Measurements from ENCODE around the gene CATSPERB. TPM values are rescaled to one million over a fixed set of nuclear protein-coding genes. Genes with fewer than 3 reads are reported as not detected.

Gene CATSPERB
- total RNA-seq, 2 donors from 2014 or later: 0.19 to 3.5 TPM

GRCh38 chr14:91555531-91555930 lies 176.4 kb downstream of the CATSPERB start:
- Histone ChIP-seq H3K4me1 (no peaks in the 10 kb centered on the region), H3K9me3 (peaks cover 0 to 6% of the 10 kb centered on the region in 2 donors), H3K27me3 (no peaks in the 10 kb centered on the region), H3K36me3 (no peaks in the 10 kb centered on the region), H3K4me3 (no peak overlapping the region), H3K27ac (no peak overlapping the region)
- no peak for TF ChIP-seq CTCF (IDR thresholded peaks at IDR 0.05)
- no peak for DNase-seq (ENCODE audit: low spot score)

GRCh38 chr14:91554535-91555332 lies 177.2 kb downstream of the CATSPERB start:
- no peak for DNase-seq (ENCODE audit: low spot score)
- H3K27me3 ChIP-seq: no peaks in the 10 kb centered on the region
- H3K36me3 ChIP-seq: no peaks in the 10 kb centered on the region
- no peak overlapping the region for H3K27ac ChIP-seq
- H3K4me3 ChIP-seq: no peak overlapping the region
- TF ChIP-seq CTCF (IDR thresholded peaks at IDR 0.05): no peak
- no peaks in the 10 kb centered on the region for H3K4me1 ChIP-seq
- peaks cover 0 to 6% of the 10 kb centered on the region in 2 donors for H3K9me3 ChIP-seq

GRCh38 chr14:91548108-91548507 lies 183.8 kb downstream of the CATSPERB start:
- DNase-seq (ENCODE audit: low spot score): no peak
- H3K27me3 ChIP-seq: no peaks in the 10 kb centered on the region
- H3K36me3 ChIP-seq: no peaks in the 10 kb centered on the region
- no peak for TF ChIP-seq CTCF (IDR thresholded peaks at IDR 0.05)
- no peaks in the 10 kb centered on the region for H3K9me3 ChIP-seq
- no peak overlapping the region for H3K4me3 ChIP-seq
- H3K4me1 ChIP-seq: no peaks in the 10 kb centered on the region
- no peak overlapping the region for H3K27ac ChIP-seq

- Histone ChIP-seq H3K36me3 (no peaks in the 10 kb centered on the region), H3K27me3 (no peaks in the 10 kb centered on the region), H3K9me3 (peaks cover 0 to 7% of the 10 kb centered on the region in 2 donors), H3K4me1 (no peaks in the 10 kb centered on the region), H3K27ac (no peak overlapping the region), H3K4me3 (no peak overlapping the region)
- no peak for TF ChIP-seq CTCF (IDR thresholded peaks at IDR 0.05)
- DNase-seq (ENCODE audit: low spot score): no peak
Measured at GRCh38 chr14:91545946-91546716, 185.8 kb downstream of the CATSPERB start.

GRCh38 chr14:91545204-91545603 lies 186.7 kb downstream of the CATSPERB start:
- no peak overlapping the region for H3K27ac ChIP-seq
- no peak for TF ChIP-seq CTCF (IDR thresholded peaks at IDR 0.05)
- H3K36me3 ChIP-seq: no peaks in the 10 kb centered on the region
- no peaks in the 10 kb centered on the region for H3K27me3 ChIP-seq
- no peaks in the 10 kb centered on the region for H3K4me1 ChIP-seq
- H3K4me3 ChIP-seq: no peak overlapping the region
- DNase-seq (ENCODE audit: low spot score): no peak
- peaks cover 0 to 7% of the 10 kb centered on the region in 2 donors for H3K9me3 ChIP-seq

All from right atrium auricular region (tissue), 2 donors.